Cardiac atrium fibroblast (primary cell): ENCODE data around the gene CARD6. TPM values are rescaled to one million over a fixed set of nuclear protein-coding genes. Genes with fewer than 3 reads are reported as not detected.

Experiments used
- total RNA-seq: library from RNA; depleted of rRNA; stranded (reverse); fragments of >200 nt; gene quantifications from 2 replicates; pipeline ENCODE4 v1.2.3, GENCODE V29; 2015

Gene CARD6
- total RNA-seq: 10.5 and 19.9 TPM in 2 replicates

GRCh38 chr5:40841068-40841805, at the start of gene CARD6:
Gene CARD6 (plus strand): TSS chr5:40841367. CDS start chr5:40841383, 16 bp downstream.

GRCh38 chr5:40798012-40798800, 43.0 kb upstream of the CARD6 start, which contains the start of gene PRKAA1:
Gene PRKAA1 (minus strand): TSS chr5:40798374. CDS start chr5:40798189, 185 bp downstream.

GRCh38 chr5:40834849-40835787, 6.0 kb upstream of the CARD6 start, which contains the start of gene RPL37:
Gene RPL37 (minus strand): TSS chr5:40835222. CDS start chr5:40835185, 37 bp downstream.

GRCh38 chr5:40909264-40909663, 68.1 kb downstream of the CARD6 start, which contains the start of gene C7:
Gene C7 (plus strand): TSS chr5:40909497. CDS start chr5:40909611, 114 bp downstream.

Other genes with a start within 250 kb of the CARD6 start
- gene PTGER4, start 161.5 kb upstream of the CARD6 start, total RNA-seq: 36.9 and 86.7 TPM in 2 replicates
- 5.7 and 7.6 TPM in 2 replicates for gene TTC33, start 85.4 kb upstream of the CARD6 start, total RNA-seq
- gene PRKAA1, start 43.0 kb upstream of the CARD6 start, total RNA-seq: 75.0 and 83.4 TPM in 2 replicates
- gene RPL37, start 6.1 kb upstream of the CARD6 start, total RNA-seq: 51.6 and 62.5 TPM in 2 replicates
- 1,610 and 3,690 TPM in 2 replicates for gene C7, start 68.1 kb downstream of the CARD6 start, total RNA-seq
- not detected in 2 replicates for gene MROH2B, start 230.0 kb downstream of the CARD6 start, total RNA-seq